Activated gamma-delta T cell (primary cell): Measurements from ENCODE around the gene GPX3.

Experiments used
- DNase-seq: peaks from one replicate; lab custom pipeline; 2025; lab: John Stamatoyannopoulos, UW

Gene GPX3

DNA sequence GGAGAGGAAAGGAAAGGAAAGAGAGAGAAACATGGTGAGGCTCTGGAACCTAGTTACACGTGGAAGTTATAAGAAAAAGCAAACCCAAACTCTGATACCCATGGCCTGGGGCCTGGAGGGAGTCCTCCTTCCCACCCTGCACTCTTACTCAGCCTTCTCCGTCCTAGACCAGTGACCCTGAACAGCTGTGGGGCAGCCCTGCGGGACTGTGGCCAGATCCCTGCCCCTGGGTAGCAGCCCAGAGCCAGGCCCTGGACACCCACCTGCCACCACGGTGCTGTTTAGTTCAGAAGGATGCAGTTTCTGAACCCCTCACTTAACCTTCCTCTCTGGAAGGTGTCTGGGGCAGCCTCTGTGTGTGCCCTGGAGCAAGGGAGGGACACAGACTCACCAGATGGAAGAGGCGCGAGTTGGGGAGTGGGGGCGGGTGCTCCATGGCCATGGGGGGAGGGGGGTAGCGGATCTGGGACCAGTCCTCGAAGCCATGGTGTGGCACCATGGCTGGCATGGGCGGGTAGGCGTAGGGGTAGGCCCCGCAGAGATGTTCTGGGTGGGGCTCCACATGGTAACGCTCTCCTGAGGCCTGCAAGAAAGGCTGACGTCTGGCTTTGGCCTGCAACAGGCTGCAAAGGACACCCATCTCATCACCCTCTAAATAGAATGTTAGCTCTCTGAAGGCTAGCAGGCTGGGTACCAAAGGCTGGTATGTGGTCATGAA is 13.0 kb downstream of the GPX3 start:
- DNase-seq = no peak

DNA sequence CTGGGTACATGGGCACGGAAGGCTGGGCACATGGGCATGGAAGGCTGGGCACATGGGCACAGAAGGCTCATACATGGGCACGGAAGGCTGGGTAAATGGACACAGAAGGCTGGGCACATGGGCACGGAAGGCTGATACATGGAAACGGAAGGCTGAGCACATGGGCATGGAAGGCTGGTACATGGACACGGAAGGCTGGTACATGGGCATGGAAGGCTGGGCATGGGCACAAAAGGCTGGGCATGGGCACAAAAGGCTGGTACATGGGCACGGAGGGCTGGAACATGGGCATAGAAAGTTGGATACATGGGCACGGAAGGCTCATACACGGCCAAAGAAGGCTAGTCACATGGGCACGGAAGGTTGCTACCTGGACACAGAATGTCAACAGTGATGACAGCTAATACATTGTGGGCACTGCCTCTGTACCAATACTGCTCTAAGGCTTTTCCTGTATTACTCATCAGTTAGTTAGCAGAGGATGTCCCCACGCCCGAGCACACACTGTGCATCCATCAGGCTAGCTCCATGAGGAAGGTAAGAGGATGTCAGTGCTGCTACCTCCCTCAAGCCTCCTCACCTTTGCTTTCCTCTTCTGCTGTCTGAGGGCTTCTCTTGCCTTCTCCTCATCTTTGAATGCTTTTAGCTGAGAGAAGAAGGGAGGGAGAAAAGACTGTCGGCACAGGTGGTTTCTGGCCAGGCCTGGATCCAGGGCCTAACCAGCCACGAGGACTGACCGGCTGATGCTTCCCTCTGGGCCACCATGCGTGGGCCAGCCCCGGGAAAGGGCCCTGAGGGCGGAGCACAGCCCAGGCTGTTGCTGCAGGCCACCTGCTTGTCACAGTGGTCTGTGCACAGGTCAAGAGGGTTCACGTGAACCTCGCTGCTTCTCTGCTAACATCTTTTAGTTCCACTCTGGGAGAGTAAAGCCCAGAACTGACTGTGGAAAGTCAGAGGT is 14.3 kb downstream of the GPX3 start:
- DNase-seq = no peak

DNA sequence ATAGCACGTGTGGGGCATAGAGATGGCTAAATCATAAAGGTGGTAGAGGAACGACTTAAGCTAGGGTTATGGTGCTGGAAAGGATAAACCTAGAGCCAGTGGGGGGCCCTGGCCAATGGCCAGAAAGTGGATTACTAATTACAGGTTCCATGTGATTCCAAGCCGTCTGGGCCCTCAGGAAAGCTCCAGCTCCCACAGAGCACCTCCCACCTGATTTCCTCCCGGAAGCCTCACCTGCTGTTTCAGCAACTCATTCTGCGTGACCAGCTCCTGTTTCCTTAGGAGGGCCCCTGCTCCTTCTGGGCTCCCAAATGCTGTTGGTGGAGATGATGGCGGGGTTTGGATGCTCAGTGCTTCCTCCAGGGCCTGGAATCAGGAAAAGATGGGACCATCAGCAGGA is 16.2 kb downstream of the GPX3 start:
- DNase-seq = no peak

DNA sequence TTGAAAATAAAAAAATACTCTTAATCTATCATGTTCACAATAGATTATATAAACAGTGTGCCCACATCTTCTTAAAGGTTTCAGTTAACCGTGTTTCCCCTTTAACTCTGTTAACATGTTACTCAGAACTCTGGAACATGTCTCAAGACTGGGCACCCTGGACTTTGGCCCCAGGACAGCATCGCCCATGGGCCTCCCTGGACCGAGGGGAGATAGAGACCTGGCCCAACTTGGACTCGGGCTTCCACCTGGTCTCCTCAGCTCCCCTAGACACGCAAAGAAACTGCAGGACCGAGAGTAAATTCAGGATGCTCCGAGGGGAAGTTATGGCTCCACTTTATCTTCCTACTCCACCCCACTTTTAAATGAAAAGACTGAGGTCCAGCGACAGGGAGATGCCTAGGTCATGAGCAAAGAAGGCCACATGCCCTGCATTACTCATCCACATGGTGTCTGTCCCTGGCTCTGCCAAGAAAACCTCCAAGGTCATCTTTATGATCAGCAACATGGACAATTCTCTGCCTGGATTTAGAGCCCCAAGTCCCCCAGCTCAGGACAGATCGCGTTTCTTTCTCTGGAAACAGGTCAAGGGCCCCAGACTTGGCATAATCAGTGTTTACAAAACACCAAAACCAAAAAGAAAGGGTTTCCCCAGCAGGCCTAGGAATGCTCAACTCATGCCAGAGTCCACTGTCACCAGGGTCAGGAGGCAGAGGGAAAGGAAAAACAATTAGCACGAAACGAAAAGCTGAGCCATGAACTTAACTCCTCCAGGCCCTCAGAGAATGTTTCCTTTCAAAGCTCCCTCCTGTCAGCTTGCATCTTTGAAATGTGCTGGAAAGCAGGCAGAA is 17.4 kb downstream of the GPX3 start:
- DNase-seq = no peak

DNA sequence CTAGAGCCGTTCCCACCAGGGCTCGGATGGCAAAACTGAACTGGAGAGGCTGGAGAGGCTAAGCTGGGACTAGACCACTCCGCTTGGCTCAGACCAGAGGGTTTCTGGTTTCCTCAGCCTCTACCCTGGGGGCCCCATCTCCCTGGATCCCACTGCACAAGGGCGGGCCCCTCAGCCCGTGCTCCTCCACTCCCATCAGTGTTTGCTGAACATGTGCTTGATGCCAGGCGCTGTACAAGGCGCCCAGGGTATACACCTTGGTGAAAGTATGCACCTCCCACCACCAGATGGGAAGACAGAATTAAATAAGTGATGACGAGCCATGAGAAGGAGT is 18.0 kb downstream of the GPX3 start:
- DNase-seq = no peak

DNA sequence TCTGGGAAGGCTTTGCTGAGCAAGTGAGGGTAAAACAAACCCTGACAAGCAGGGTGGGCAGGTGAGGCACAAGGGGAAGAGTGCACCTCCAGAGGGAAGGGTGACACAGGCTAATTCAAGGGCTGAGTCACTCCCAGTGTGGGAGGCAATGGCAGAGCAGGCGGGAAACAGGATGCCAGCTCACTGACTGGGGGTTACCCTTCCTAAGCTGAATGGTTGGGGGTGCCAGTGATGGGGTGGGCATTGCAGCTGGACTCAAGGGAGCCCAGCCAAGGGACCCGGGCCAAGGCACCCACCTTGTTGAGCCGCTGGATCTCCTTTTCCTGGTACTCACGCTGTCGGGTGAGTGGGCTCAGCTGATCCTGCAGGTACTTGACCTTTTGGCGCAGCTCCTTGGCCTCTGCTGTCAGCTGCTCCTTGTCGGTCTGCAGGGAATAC is 18.4 kb downstream of the GPX3 start:
- no peak for DNase-seq

DNA sequence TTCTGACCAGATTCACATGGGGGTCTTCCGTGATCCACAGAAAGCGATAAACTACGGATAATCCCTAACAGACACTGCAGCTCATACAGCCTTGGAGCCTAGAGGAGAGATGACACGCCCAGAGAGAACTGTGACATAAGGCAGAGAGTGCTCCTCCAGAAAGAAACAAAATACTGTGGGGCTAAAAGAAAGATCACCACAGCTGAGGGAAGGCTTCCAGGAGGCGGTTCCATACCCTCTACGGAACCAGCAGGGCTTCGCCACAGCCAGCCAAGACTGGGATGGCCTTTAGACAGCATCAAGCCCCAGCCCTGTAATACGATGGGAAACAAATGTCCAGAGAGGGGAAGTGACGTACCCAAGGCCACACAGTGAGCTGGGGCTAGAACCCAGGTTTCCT is 19.3 kb downstream of the GPX3 start:
- DNase-seq = no peak

DNA sequence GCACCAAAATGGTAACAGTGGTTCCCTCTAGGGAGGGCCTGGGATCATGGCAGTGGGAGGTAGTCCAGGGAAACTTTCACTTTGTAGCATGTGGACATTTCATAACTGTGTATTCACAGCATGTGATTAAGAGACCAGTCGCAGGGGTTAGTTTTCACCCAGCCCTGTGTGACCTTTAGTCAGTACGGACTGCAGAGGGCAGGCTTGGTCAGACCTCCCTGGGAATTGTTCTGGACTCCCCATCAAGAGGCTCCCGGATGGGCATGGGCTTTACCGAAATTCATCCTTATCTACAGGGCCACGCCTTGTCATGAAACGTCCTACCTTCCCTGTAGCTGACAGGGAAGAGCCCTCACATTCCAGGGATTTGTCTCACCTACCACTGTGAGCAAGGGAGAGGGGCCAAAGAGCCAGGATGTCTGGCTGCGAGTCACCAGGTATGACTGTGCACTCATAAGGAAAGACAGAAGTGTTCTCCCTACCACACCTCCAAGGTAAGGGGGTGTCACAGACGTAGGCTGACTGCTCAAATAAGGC is 19.9 kb downstream of the GPX3 start:
- no peak for DNase-seq

DNA sequence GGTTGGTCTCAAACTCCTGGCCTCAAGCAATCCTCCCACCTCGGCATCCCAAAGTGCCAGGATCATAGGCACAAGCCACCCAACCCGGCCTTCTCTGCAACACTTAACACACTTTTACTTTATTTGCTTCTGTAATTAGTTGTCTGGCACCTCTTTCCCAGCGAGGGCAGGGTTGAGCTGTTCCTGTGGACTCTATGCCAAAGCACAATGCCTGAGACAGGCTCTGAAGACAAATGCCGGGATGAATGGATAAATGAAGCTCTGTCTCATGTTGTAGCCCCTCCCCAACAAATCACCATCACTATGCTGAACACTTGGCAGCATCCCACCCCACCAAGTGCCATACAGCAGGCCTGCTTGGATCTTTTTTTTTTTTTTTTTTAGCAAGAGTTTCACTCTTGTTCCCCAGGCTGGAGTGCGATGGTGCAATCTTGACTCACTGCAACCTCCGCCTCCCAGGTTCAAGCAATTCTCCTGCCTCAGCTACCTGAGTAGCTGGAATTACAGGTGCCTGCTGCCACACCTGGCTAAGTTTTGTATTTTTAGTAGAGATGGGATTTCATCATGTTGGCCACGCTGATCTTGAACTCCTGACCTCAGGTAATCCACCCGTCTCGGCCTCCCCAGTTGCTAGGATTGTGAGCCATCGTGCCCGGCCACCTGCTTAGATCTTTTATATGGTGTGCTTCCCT is 21.3 kb downstream of the GPX3 start:
- DNase-seq = no peak

DNA sequence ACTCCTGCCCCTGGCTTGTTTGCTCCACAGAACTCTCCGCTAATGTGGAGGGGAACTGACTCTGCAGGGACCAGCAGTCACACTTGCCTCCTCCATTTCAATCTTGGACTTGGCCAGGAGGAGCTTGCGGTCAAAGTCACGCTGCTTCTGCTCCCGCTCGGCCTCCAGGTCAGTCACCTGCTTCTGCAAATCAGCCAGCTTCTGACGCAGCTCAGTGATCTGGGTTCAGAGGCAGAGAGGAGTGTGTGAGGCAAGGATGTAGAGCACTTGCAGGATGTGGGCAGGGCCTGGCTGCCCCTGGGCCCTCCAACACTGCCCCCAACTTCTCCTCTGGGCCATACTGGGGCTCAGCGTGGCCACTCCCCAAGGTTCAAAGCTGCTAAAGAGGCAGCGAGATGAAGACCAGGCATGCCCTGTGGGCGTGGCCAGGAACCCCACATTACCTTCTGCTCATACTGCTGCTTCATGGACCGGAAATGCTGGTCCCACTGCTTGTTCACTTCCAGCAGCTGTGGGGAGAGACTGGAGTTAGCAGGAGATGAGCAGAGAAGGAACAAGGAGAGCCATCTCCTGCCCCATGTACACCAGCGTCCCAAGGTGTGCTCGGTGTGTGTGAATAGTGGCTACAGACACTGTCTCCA is 22.2 kb downstream of the GPX3 start:
- no peak for DNase-seq

DNA sequence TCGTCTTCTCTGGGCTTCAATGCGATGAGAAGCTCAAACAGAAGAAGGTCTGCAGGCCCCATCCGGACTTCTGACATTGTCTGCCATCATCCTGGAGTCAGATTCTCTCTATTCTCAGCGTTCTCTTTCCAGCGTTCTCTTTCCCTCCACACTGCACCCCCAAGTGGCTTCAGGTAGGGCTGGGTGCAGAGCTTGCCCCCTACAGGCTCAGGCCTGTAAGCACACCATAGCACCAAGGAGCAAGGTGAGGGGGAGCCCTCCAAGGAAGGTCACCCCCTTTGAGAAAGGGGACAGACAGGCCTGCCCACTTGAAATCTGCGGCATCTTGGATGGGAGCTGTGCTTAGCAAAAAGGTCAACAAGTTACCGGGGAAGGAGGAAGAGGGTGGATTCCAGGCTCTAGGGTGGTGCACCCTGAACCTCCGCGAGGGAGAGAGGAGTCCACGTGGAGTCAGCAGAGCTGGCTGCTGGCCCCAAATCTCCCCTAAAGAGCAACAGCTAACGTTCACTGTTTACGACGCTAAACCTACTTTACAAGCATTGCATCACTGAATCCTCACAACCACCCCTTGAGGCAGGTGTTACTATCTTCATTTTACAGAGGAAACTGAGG is 27.5 kb downstream of the GPX3 start:
- no peak for DNase-seq

DNA sequence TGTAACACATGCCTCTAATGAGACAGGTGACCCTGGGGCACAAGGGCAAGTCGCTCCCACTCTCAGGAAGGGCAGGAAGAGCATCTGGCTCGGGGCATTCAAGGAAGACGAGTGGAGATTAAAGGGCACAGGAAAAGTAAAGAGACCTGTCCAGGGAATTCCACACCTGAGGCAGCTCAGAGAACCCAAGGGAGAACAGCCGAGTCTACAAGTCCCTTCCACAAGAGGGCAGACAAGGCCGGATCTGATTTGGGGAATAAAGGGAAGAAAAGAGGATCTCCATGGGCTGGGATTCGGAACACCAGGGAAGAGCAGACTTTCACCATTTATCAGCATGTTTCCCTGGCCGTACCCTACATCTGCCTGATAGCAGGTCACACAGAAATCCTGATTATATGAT is 28.1 kb downstream of the GPX3 start:
- DNase-seq = no peak

DNA sequence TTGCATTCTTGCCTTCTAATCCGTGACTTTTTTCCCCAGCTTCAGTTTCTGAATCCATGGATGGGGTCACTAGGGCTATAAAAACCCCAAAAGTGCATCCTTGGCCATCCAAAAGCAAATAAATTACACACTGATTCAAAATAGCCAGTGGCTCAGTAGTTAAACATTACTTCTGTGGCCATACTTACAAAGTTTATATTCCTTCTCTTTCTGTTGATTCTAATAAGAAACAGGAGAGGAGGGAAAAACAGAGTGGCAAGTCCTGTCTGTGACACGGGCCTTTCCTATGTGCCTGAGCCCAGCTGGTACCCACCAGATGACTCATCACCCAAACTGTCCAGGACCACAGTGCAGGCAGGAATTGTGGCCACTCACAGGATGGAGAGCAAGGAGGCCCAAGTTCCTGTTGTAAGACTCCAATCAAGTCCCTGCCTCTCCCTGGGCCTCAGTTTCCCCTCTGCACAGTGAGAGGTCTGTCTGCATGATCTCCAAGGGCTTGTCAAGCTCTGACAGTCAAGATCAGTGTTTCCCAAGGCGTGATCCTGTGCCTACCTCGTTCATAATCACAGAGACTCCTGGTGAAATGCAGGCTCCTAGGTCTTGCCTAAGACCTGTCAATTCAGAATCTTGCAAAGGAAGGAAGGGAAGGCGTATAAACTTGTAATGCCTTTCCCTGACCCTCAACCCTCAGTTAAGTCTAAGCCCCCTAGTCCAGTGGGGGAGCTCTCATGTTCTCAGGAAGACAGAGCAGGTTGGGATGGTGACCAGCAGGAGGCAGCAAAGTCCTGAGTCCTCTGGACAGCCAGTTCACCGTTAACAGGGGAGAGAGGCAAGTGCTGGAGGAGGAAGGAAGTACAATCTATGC is 30.9 kb downstream of the GPX3 start:
- DNase-seq = no peak

DNA sequence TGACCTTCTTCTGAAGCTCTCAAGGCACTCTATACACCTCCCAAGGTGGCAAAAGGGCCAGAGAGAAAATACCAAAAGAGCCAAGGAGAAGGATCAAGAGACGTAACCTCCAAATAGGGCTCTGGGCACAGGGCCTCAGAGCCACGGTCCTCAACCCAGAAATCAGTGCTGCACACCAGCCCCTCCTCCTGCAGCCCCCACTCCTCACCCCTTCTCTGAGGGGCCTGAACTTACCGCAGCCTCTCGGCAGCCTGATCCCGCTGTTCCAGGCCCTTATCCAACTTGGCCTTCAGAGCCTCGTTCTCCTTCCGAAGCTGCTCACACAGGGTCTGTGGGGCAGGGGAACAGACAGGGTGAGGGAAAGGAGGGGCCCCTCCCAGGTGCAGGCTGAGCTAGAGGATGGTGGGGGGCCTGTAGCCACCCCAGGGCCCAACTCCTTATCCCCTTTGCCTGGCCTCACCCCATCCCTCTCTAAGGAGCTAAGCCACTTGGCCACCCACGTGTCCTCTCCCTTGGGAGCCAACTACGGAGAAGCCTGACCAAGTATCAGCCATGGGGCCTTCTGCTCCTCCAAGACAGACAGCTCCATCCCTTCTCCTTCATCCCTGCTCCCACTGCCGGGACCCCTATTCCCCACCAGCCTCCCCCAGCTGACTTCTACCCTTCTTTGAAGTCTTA is 31.7 kb downstream of the GPX3 start:
- no peak for DNase-seq

DNA sequence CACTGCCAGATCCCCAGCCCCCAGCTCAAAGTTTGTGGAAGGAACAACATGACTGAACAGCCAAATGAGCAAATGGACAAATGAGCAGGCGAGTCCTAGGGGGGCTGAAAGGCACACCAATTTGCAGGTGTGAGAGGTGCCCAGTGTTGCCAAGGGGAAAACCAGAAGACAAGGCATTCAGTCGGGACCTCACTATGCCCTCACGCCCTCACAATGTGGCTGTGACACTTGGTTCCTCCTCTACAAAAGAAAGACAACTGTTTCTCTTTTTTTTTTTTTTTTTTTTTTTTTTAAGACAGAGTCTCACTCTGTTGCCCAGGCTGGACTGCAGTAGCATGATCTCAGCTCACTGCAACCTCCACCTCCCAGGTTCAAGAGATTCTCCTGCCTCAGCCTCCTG is 32.4 kb downstream of the GPX3 start:
- DNase-seq = no peak

DNA sequence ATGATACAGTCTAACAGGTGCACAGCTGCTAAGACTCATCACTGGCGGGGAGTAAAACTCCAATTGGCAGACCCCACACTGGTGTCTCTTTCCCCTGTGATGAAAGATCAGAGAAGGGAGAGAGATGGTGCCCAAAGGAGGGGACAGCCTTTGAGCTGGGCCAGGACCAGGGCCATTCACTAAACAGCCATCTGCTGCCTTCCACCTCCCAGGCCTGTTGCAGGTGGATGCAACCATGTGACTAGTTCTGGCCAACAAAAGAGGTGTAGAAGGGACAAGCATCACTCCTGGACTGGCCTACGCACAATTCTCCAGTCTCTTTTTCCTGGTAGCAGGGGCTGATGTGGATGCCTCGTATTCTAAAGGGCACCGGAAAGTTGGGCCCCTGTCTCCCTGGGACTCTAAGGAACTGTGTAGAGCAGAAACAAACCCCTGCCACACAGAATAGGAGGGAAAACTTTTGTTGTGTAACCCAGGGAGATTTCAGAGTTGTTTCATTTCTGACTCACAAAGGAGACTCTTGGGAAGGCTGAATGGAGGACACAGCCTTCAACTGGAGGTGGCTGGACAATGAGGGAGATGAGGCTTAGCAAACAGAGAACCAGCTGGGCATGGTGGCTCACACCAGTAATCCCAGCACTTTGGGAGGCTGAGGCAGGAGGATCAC is 33.5 kb downstream of the GPX3 start:
- DNase-seq = no peak

DNA sequence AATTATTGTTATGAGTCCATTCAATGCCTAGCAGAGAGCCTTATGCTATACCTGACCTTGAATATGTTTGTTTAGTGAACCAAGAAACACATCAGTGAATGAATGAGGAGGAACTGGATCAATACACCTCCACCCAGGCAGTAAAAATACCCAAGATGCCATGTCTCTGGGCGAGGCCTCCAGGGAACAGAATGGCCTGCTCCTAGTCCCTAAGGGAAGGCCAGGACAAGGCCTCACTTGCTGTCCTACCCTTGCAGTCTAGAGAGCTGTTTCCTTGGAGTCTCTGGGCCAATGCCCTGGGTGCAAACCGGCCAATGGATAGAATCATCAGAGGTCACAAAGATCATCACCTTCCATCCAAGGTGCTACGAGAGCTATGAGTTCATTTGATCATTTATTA is 34.3 kb downstream of the GPX3 start:
- no peak for DNase-seq

DNA sequence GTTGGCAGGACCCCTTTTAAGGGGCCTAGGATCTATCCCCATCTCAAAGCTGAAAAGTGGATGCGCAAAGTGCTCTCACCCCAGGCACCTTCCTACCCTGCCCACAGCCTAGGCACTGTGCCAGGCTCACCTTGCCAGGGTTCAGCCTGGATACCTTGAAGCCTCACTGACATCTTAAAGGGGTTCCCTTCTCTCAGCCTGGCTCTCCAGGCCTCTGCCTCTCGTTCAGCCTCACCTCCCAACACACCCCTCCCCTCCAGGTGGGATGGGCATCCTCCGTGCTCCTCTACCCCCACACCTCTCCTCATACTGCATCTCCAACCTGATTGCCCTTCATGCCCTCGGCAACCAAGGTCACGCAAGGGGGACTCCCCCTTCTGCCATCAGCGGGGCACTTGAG is 34.9 kb downstream of the GPX3 start:
- no peak for DNase-seq
